HG03066 (cell line): ENCODE measurements around the gene TLX1.
"Not testable (repeated sequence)": the region's sequence is repeated elsewhere in the genome, so short reads cannot be mapped to it uniquely, and the experiment has no call there.

ENCODE experiments used
- ATAC-seq: cut with Tn5 transposase; IDR thresholded peaks from one replicate; pipeline ENCODE4 v1.9.1; 2021; ENCODE audit warnings: low read depth; ENCODE audit not compliant: unreplicated experiment

TLX1 gene

DNA sequence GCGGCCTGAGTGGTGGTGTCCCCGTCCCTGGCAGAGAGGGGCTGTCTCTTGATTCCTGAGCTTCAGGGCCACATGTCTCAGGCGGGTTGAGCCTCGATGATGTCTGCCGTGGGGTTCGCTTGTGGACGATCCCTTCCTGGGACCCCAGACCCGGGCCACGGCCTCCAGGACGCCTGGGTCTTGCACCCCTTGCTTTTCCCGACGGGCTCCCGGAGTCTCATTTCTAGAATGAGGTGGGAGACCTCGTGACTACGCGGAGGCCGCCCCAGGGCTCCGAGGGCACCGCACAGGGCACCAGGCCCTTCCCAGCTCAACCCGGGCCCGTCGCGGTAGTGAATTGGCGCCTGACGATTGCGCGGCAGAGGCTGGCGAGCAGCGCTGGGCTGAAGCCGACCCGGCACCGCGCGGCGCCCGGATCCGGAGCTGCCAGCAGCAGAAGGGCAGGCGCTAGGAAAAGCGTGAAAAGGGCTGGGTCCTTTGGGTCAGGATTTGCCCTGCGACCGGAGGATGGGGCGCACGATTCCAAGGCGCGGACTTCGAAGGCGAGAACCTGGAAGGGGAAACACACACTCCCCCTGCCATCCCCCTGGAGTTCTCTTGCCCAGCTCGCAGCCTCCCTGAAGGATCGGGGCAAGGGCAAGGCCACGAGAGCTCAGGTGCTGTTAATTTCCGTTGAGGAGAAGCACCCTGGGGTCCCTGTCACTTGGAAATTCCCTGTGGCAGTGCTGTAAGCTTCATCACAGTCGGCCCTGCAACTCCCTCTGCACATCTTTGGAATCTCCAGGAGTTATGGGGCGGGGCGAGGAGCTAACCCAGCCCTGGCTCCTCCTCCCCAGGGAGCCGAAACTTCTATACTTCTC, 15.5 kb downstream of the TLX1 start:
- no peak for ATAC-seq

DNA sequence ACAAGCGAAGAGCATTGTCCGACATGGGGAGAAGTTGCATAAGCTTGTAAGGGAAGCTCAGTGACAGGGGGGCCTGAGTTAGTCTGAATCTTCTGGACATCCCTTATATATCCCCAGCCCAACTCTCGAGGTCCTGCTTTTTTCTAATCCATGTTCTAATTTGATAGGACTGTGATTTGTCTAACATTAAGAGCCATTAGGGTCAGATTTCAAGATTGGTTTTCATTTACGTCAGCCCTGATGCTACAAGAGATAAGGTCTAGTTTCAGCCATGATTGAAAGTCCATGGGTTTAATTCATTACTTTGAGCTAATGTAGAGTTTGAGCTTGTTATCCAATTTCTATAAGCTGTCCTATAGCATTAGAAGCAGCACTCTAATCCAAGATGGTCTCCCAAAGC, 20.3 kb downstream of the TLX1 start:
- no peak for ATAC-seq

DNA sequence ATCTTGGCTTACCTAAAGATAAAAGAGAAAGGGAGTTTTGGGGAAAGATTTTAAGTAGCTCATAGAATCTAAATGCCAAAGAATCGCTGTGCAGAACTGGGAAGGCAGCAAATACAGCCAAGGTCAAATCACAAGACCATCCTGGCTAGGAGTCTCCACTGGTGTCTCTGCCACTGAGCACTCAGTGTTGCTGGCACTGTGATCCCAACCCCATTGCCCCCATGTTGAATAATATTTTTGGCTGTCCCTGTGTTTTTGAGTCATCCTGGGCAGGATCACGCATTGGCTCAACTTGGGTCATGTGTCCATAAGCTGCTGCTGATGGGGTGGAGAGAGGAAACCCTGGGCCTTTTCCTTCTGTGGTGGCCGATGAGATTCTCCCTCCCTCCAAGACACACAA, 21.2 kb downstream of the TLX1 start:
- no peak for ATAC-seq

DNA sequence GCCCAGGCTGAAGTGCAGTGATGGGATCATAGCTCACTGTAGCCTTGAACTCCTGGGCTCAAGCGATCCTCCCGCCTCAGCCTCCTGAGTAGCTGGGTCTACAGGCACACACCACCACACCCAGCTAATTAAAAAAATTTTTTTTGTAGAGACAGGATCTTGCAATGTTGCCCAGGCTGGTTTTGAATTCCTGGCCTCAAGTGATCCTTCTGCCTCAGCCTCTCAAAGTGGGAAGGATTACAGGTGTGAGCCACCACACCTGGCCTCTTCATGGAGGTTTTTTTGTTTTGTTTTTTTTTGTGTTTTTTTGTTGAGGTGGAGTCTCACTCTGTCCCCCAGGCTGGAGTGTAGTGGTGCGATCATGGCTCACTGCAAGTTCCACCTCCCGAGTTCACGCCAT, 23.4 kb downstream of the TLX1 start:
- not testable (repeated sequence) for ATAC-seq

DNA sequence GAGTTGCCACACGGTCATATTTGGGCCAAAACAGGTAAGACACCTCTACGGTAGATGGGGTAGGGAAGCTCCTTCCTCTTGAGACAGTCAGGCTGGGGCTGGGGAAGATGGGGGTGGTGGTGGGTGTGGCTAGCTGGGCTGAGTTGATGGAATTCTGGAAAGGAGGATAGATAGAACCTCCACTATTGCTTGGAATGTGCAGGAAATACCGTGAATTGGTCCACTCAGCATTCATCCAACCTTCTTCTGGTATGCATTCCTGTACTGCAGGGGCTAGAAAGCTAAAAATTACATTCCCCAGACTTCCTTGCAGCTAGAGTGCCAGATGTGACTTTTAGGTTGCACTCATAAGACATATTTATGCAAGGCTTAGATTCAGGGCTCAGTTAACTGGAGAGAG, 24.8 kb downstream of the TLX1 start:
- no peak for ATAC-seq

DNA sequence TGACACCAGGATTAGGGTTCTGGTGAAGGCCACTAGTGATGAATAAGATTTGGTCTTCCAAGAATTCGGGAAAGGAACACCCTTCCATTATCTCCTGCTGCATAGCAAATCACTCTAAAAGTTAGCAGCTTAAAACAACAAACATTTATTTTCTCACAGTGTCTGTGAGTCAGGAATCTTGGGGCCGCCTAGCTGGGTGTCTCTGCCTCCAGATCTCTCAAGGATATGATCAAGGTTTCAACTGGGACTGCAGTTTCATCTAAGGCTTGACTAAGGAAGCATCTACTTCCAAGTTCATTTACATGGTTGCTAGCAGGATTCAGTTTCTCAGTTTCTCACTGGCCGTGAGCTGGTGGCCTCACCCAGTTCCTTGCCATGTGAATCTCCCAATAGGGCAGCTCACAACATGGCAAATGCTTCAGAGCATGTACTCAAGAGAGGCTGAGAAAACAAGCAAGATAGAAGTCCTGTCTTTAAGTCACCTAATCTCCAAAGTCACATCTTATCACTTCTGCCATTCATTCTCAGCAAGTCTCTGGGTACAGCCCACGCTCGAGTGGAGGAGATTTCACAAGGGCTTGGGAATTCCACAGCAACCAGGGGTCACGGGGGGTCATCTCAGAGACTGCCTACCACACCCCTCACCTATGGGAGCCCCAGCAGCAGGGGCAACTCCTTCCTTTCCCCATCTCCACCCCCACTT, 26.8 kb downstream of the TLX1 start:
- no peak for ATAC-seq

DNA sequence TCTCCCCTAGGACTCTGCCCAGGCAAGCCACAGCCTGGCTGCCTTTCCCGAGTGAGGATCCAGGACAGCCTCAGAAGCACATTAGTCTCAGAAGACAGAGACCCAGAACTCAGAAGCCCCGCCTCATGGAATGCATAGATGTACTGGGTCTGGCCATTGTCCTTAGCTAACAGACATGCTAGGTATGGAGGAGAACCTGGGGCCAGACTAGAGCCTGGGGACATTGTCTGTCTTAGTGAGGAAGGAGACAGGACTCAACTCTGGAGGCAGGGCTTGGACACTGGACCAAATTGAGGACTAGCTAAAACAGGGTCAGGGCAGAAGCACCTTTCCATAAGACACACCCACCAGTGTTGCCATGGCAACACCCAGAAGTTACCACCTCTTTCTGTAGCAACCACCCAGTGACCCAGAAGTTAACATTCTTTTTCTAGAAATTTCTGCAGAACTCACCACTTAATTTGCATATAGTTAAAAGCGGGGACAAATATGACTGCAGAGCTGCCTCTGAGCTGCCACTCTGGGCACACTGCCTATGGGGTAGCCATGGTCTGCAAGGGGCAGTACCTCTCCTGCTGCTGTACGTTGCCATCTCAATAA, 27.5 kb downstream of the TLX1 start:
- no peak for ATAC-seq

DNA sequence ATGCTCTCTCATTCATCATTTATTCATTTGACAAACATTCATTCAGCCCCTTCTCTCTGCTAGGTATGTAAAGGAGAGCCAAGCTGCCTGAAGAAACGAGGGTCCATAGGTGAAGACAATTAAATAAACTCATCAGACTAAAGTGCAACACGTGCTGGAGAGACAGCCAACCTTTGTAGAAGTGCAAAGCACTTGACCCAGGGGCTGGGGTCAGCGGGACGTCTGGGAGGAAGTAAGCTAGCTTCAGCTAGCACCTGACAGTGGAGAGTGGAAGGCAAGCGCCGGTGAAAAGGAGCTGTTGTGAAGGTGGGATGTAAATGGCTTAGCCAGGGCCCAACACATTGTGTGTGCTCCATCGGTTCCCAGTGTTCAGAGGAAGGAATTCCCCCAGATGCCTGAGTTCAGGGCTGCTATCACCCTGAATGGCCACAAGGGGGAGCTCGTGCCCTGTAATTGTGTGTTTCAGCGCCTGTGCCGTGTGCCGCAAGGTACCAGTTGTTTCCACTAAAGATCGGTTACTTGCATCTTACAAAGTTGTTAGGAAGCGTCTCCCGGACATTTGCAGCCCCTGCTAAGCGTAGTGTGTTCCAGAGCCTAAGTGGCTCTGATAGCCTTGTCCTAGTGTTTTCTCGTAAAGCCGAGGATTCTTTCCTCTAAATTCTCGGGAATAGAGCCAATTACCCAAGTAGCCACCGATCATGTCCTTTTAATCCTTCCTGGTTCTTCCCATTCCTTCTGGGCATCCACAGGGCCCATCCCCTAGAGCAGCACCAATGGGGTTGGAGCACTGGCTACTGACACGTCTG, 30.6 kb downstream of the TLX1 start:
- ATAC-seq: no peak

DNA sequence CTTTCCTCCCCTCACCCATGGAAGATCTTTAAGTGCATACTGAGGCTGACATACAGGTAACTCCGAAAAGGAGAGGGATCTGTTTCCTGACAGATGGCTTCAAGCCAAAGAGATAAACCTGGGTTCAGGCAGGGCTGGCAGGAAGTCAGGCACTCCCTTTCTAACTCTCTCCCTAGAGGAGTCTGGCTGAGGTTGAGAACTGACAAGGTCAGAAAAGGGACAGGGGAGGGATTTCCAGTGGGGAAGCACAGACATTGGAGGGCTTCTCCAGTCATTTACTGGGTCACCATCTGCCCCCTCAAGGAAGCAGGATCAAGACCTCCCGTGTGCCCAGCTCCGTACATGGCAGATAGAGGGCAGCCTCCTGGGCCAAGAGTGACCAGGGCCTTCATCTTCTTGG, 31.6 kb downstream of the TLX1 start:
- no peak for ATAC-seq

DNA sequence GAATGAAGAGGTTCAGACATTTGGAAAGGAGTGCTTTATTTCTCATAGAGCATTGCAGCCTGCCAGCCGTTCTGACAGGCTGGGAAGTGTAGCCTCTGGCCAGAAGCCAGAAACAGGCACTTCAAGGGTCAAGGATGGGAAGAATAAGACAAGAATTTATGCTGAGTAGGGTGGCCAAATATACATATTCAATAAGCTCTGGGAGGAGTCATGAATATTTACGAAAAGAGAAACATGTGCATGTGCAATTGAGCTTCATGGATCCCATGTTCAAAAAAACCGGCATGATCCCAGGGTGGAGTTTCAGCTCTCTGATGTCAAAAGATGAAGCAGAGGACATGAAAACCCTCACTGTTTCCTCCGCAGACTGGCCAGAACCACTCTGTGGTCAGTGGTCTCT, 32.9 kb downstream of the TLX1 start:
- ATAC-seq: no peak

DNA sequence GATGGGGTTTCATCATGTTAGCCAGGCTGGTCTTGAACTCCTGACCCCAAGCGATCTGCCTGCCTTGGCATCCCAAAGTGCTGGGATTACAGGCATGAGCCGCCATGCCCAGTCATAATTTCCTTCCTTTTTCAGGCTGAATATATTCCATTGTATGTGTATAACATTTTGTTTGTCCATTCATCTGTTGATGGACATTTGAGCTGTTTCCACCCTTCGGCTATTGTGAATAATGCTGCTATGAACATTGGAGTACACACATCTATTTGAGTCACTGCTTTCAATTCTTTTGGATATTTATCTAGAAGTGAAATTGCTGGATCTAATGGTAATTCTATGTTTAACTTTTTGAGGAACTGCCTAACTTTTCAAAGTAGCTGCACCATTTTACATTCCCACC, 34.6 kb downstream of the TLX1 start:
- ATAC-seq: no peak

DNA sequence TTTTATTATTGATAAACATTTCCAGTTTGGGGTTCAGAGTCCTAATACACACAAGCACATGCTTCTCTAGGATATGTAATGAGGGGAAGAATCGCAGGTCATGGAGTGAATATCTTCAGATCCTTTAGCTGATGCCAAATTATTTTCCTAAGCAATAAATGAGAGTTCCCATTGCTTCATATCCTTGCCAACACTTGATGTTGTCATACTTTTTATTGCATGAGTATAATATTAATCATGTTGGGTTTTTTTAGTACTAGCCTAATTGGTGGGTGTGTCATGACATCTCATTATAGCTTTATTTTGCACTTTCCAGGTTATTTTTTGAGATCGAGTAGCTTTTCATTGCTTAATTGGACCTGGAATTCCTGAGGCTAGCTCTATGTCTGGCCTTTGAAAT, 35.3 kb downstream of the TLX1 start:
- no peak for ATAC-seq

DNA sequence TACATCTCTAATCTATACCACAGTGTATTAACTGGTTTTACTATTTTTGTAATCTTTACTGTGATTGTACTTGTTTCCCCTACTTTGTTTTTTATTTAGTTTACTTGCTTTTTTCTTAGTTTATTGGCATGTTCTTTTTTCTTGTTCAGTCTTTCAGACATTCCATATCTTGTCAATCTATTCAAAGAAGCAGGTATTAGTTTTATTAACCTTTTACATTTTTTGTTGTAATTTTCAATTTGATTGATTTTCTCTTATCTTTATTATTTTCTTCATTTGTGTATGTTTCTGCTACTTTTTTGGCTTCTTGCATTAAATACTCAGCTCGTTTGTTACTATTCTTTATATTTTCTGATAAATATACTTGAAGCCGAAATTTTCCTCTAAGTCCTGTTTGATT, 41.6 kb downstream of the TLX1 start:
- no peak for ATAC-seq

DNA sequence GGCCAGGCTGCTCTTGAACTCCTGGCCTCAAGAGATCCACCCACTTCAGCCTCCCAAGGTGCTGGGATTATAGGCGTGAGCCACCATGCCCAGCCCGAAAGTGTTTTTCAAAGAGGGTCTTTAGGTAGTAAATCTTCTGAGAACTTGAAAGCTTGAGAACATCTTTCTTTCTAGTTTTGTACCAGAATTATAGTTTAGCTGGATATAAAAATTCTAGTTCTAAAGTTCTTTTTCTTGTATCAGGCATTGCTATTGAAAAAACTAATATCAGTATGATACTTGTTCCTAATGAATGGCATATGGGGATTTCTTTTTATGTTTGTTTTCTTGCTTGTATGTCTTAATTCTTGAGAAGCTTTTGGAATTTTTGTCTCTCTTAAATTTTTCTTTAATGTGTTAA, 43.2 kb downstream of the TLX1 start:
- ATAC-seq: no peak

DNA sequence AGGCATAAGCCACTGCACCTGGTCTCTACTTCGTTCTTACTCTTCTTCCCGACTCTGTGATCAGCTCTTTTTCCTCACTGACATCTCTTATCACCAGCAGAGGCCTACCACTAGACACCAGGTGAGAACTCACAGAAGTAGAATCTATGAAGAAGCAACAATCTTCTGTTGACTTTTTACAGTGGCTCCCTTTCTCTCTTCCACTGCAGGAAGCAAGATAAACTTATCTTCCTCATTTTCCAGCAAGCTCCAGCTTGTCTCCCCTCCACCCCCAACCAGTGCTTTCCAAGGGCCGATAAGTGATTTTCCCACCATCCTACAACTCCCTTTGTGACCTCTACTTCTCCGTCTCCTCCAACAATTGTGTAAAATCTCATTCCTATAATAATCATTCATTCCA, 45.5 kb downstream of the TLX1 start:
- ATAC-seq: no peak

DNA sequence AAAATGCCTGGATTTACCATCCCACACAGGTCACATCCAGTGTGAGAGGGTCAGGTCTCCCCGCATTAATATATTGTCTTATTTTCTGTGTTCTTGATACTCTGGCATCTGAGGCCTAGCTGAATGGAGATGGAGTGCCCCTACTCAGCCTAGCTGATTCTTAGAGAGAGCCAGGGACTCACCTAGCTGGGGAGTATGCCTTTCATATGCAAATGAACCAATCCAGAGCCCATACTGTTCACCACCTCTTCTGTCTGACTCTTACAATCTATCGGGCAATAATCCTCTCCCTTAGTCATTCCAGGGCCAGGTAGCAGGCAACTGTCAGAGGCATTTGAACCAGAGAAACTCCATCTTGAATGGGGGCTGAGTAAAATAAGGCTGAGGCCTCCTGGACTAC, 51.8 kb downstream of the TLX1 start:
- ATAC-seq: no peak

DNA sequence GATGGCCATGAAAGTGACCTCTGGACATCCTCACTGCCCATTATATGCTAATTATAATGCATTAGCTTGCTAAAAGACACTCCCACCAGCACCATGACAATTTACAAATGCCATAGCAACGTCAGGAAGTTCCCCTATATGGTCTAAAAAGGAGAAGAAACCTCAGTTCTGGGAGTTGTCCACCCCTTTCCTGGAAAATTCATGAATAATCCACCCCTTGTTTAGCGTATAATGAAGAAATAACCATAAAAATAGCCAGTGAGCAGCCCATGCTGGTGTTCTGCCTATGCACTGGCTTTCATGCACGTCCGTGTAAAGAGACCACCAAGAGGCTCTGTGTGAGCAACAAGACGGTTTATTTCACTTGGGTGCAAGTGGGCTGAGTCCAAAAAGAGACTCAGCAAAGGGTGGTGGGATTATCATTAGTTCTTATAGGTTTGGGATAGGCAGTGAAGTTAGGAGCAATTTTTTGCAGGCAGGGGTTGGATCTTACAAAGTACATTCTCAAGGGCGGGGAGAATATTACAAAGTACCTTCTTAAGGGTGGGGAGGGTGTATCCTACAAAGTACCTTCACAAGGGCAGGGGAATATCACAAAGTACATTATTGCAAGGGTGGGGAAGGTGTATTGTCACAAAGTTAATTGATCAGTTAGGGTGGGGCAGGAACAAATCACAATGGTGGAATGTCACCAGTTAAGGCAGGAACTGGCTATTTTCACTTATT, 52.5 kb downstream of the TLX1 start:
- no peak for ATAC-seq
